GM23338 (cell line): ENCODE data around the gene UBE2D1. TPM values are rescaled to one million over a fixed set of nuclear protein-coding genes. Genes with fewer than 3 reads are reported as not detected.

Source experiments
- ATAC-seq: fragments of 200-7000 bp; cut with Tn5 transposase; 3 replicates; pipeline ENCODE4 v1.9.1; 2020
- DNase-seq: peaks from one replicate; pipeline ENCODE4 v3.0.0-alpha.2; 2015; ENCODE audit warnings: low spot score
- H2AFZ ChIP-seq: fragments of 200-600 bp; sonication (generic); 2 replicates; pipeline ENCODE4 v1.8.0; 2016; ENCODE audit warnings: antibody characterized with exemption, mild to moderate bottlenecking, moderate library complexity
- H3F3A ChIP-seq: fragments of 200-600 bp; sonication (generic); replicated peaks from 2 replicates; pipeline ENCODE4 v1.8.0; 2017; ENCODE audit warnings: antibody characterized with exemption, mixed run types, low read depth
- H3K27ac ChIP-seq: fragments of 200-600 bp; sonication (generic); 2 replicates; pipeline ENCODE4 v1.6.1; 2016; ENCODE audit warnings: low read depth
- H3K27me3 ChIP-seq: fragments of 200-600 bp; sonication (generic); 2 replicates; pipeline ENCODE4 v1.8.0; 2016; ENCODE audit warnings: mild to moderate bottlenecking, mixed run types, moderate library complexity; ENCODE audit not compliant: insufficient read depth
- H3K36me3 ChIP-seq: fragments of 200-600 bp; sonication (generic); 2 replicates; pipeline ENCODE4 v1.8.0; 2016; ENCODE audit warnings: mild to moderate bottlenecking; ENCODE audit not compliant: insufficient read depth
- H3K4me1 ChIP-seq: fragments of 200-600 bp; sonication (generic); 2 replicates; pipeline ENCODE4 v1.8.0; 2016; ENCODE audit warnings: mild to moderate bottlenecking, moderate library complexity; ENCODE audit not compliant: insufficient read depth
- H3K4me2 ChIP-seq: fragments of 200-600 bp; sonication (generic); 2 replicates; pipeline ENCODE4 v1.7.1; 2017; ENCODE audit warnings: mixed run types
- H3K4me3 ChIP-seq: fragments of 200-600 bp; sonication (generic); 2 replicates; pipeline ENCODE4 v1.6.1; 2016; ENCODE audit warnings: mixed run types
- H3K79me2 ChIP-seq: fragments of 200-600 bp; sonication (generic); replicated peaks from 2 replicates; pipeline ENCODE4 v1.8.0; 2017; ENCODE audit warnings: mild to moderate bottlenecking; ENCODE audit not compliant: insufficient read depth
- H3K9me2 ChIP-seq: fragments of 200-600 bp; sonication (generic); 2 replicates; pipeline ENCODE4 v1.8.0; 2017; ENCODE audit not compliant: insufficient read depth
- H4K20me1 ChIP-seq: fragments of 200-600 bp; sonication (generic); replicated peaks from 2 replicates; pipeline ENCODE4 v1.8.0; 2017; ENCODE audit warnings: mild to moderate bottlenecking; ENCODE audit not compliant: insufficient read depth
- H3K27ac Mint-ChIP-seq: 2 replicates; pipeline ENCODE4 v1.8.0; 2020; ENCODE audit warnings: inconsistent platforms, mild to moderate bottlenecking, moderate library complexity, mixed read lengths
- H3K27me3 Mint-ChIP-seq: 3 replicates; pipeline ENCODE4 v1.8.0; 2022; ENCODE audit warnings: low read depth, mild to moderate bottlenecking, moderate library complexity, mixed read lengths, inconsistent platforms; ENCODE audit not compliant: insufficient read depth, poor library complexity
- H3K36me3 Mint-ChIP-seq: 3 replicates; pipeline ENCODE4 v1.8.0; 2021; ENCODE audit warnings: low read depth, mild to moderate bottlenecking, inconsistent platforms, moderate library complexity, mixed read lengths
- H3K4me1 Mint-ChIP-seq: 3 replicates; pipeline ENCODE4 v1.8.0; 2020; ENCODE audit warnings: mild to moderate bottlenecking, inconsistent platforms, mixed read lengths
- H3K4me3 Mint-ChIP-seq: 3 replicates; pipeline ENCODE4 v1.8.0; 2021; ENCODE audit warnings: moderate library complexity, mild to moderate bottlenecking, inconsistent platforms, mixed read lengths
- H3K9me3 Mint-ChIP-seq: 3 replicates; pipeline ENCODE4 v1.8.0; 2020; ENCODE audit warnings: moderate library complexity, mild to moderate bottlenecking, inconsistent platforms, mixed read lengths
- CREB1 ChIP-seq: fragments of 250-450 bp; sonication (Bioruptor Pico); IDR thresholded peaks from 2 replicates; pipeline ENCODE4 v1.5.0; 2020; ENCODE audit warnings: low read depth, mild to moderate bottlenecking, moderate library complexity
- CTCF ChIP-seq, 2 experiments: fragments of 200-600 bp in 1 of 2; sonication (generic) in 1 of 2; conservative IDR thresholded peaks; 2 replicates each; pipeline versions ENCODE4 v1.5.1 to v1.6.1; 2016 to 2017; ENCODE audit warnings: antibody characterized with exemption in 2 of 2, low read depth in 2 of 2, mild to moderate bottlenecking in 2 of 2, moderate library complexity in 1 of 2
- ETS1 ChIP-seq: IDR thresholded peaks from 2 replicates; pipeline ENCODE4 v1.6.1; 2016; ENCODE audit warnings: antibody characterized with exemption
- EZH2 ChIP-seq: fragments of 200-600 bp; sonication (generic); IDR thresholded peaks from one replicate; pipeline ENCODE4 v1.8.0; 2017; ENCODE audit warnings: antibody characterized with exemption, mild to moderate bottlenecking, low read depth; ENCODE audit not compliant: unreplicated experiment
- EZH2phosphoT487 ChIP-seq: fragments of 200-600 bp; sonication (generic); IDR thresholded peaks from one replicate; pipeline ENCODE4 v1.8.1; 2018; ENCODE audit warnings: antibody characterized with exemption; ENCODE audit not compliant: unreplicated experiment
- JUNB ChIP-seq: IDR thresholded peaks from one replicate; pipeline ENCODE4 v1.6.1; 2016; ENCODE audit warnings: antibody characterized with exemption; ENCODE audit not compliant: unreplicated experiment
- NANOG ChIP-seq: IDR thresholded peaks from 2 replicates; pipeline ENCODE4 v1.6.1; 2016; ENCODE audit warnings: antibody characterized with exemption, borderline replicate concordance
- POLR2AphosphoS5 ChIP-seq: IDR thresholded peaks from 2 replicates; pipeline ENCODE4 v1.6.1; 2016; ENCODE audit warnings: antibody characterized with exemption, low read depth
- REST ChIP-seq: IDR thresholded peaks from one replicate; pipeline ENCODE4 v1.6.1; 2018; ENCODE audit warnings: antibody characterized with exemption; ENCODE audit not compliant: unreplicated experiment
- STAT1 ChIP-seq: IDR thresholded peaks from one replicate; pipeline ENCODE4 v1.6.1; 2016; ENCODE audit warnings: antibody characterized with exemption; ENCODE audit not compliant: unreplicated experiment
- ZNF114 ChIP-seq: fragments of 250-450 bp; sonication (Bioruptor Pico); IDR thresholded peaks from 2 replicates; pipeline ENCODE4 v1.5.0; 2020; ENCODE audit warnings: mild to moderate bottlenecking, moderate library complexity
- ZNF331 ChIP-seq: fragments of 250-450 bp; sonication (Bioruptor Pico); IDR thresholded peaks from 2 replicates; pipeline ENCODE4 v1.5.0; 2020; ENCODE audit warnings: low read depth, mild to moderate bottlenecking, moderate library complexity
- ZNF462 ChIP-seq: fragments of 250-450 bp; sonication (Bioruptor Pico); IDR thresholded peaks from 2 replicates; pipeline ENCODE4 v1.5.0; 2020; ENCODE audit warnings: mild to moderate bottlenecking, moderate library complexity
- polyA plus RNA-seq: library from polyadenylated mRNA; unstranded; fragments of >200 nt; fragmentation: Nextera tagmentation; extraction: Ambion mirVana; gene quantifications from 2 replicates; pipeline ENCODE4 v1.2.1, GENCODE V29; 2016
- total RNA-seq: library from RNA; depleted of rRNA; stranded (reverse); fragments of >200 nt; shearing (Covaris generic); gene quantifications from 2 replicates; pipeline ENCODE4 v1.2.3, GENCODE V29; 2014

UBE2D1 gene
- total and polyA plus RNA-seq, 2 experiments from 2014 or later: 39.5 to 64.9 TPM

GRCh38 chr10:58382489-58382995 is 47.7 kb downstream of the UBE2D1 start:
- no peak overlapping the region for H3K4me3 ChIP-seq
- 0 out of 2 replicates have a peak, but pooled peaks cover 4% of the 10 kb centered on the region for H3K9me2 ChIP-seq
- H3K27ac Mint-ChIP-seq: no peak overlapping the region
- H3K4me2 ChIP-seq: no peak overlapping the region
- no peak for TF ChIP-seq JUNB
- TF ChIP-seq ZNF331 (CRISPR knock-in tag): no peak
- no peak for TF ChIP-seq CTCF (conservative IDR thresholded peaks at IDR 0.05; ENCODE audit: low read depth in 2 of 2)
- TF ChIP-seq REST: no peak
- no peak for TF ChIP-seq EZH2phosphoT487
- no peak for TF ChIP-seq STAT1
- TF ChIP-seq EZH2: no peak
- no peak for TF ChIP-seq ETS1
- no peak for TF ChIP-seq ZNF114 (CRISPR knock-in tag)
- no peak for TF ChIP-seq POLR2AphosphoS5
- TF ChIP-seq CREB1 (CRISPR knock-in tag): no peak
- no peak for TF ChIP-seq ZNF462 (CRISPR knock-in tag)
- no peak for TF ChIP-seq NANOG
- no peaks in the 10 kb centered on the region for H3F3A ChIP-seq
- DNase-seq (no peak), ATAC-seq (no peak)
- no peak overlapping the region for H3K27ac ChIP-seq
- peaks cover 7% of the 10 kb centered on the region for H4K20me1 ChIP-seq
- H3K4me1 ChIP-seq: peaks cover 14% of the 10 kb centered on the region
- no peak overlapping the region for H3K4me3 Mint-ChIP-seq
- H2AFZ ChIP-seq: no peak overlapping the region
- peaks cover 8% of the 10 kb centered on the region for H3K27me3 Mint-ChIP-seq
- H3K36me3 ChIP-seq: 0 out of 2 replicates have a peak, but pooled peaks cover 4% of the 10 kb centered on the region
- peaks cover 21% of the 10 kb centered on the region for H3K79me2 ChIP-seq
- peaks cover 8% of the 10 kb centered on the region for H3K4me1 Mint-ChIP-seq
- peaks cover 18% of the 10 kb centered on the region for H3K36me3 Mint-ChIP-seq
- H3K9me3 Mint-ChIP-seq: no peaks in the 10 kb centered on the region
- H3K27me3 ChIP-seq: no peaks in the 10 kb centered on the region
